HG03280 (cell line): Measurements from ENCODE around the gene SPATA9.
"Not testable (repeated sequence)": the region's sequence is repeated elsewhere in the genome, so short reads cannot be mapped to it uniquely, and the experiment has no call there.

Experiments used
- ATAC-seq: cut with Tn5 transposase; IDR thresholded peaks from one replicate; pipeline ENCODE4 v1.9.1; 2021; ENCODE audit warnings: mild to moderate bottlenecking, moderate library complexity; ENCODE audit not compliant: unreplicated experiment

The SPATA9 gene

DNA sequence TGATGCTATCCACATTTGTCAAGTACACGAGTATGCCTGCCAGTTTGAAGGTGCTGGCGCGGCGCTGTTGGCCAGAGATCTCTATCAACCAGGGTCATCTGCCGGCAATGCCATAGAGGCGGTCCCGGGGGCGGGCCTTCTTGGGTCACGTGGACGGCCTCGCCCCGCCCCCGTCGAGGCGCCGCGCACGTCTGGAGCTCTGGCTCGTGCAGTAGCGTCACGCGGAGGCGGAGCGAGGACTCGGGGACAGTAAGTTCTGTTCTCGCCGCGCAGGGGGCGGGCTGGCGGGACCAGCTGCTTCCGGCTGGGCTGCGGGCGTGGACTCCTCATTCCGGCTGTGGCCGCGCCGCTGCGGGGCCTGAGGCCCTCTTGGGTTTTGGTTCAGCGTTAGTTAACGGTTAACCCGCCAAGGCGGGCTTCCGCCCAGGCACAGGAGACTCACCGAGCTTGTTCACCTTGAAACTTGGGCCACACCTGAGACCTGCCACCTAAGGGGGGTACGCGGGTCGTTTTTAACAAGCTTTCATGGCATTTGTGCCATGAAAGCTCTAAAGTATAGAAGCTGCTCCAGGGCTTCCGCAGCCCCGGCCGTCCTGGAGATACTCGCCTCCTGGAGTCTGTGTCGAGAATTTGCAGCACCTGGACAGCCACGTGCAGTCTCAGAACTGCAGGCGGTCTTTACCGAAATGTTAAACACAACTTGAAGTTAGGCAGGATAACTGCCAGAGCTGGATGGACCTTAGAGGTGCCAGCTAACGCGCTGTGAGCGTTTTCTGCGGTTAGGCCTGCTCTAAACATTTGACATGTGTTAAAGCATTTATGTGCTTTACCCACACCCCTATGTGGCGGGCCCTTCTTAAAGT is 36.0 kb downstream of the SPATA9 start, which contains the start of gene RFESD:
Gene RFESD, plus strand, starts transcription at position 209 of the 863 bp plus-strand sequence. CDS start 5,495 bp downstream, outside the sequence.
- ATAC-seq, result peak; percentile 97

DNA sequence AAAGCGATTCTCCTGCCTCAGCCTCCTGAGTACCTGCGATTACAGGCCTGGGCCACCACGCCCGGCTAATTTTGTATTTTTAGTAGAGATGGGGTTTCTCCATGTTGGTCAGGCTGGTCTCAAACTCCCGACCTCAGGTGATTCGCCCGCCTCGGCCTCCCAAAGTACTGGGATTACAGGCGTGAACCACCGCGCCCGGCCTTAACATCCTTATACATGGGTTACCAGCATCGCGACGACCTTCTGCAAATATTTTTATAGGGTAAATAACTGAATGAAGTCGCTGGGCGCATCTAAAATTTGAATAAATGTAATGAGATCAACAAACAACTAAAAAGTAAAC is 36.6 kb downstream of the SPATA9 start:
- ATAC-seq, result not testable (repeated sequence)

DNA sequence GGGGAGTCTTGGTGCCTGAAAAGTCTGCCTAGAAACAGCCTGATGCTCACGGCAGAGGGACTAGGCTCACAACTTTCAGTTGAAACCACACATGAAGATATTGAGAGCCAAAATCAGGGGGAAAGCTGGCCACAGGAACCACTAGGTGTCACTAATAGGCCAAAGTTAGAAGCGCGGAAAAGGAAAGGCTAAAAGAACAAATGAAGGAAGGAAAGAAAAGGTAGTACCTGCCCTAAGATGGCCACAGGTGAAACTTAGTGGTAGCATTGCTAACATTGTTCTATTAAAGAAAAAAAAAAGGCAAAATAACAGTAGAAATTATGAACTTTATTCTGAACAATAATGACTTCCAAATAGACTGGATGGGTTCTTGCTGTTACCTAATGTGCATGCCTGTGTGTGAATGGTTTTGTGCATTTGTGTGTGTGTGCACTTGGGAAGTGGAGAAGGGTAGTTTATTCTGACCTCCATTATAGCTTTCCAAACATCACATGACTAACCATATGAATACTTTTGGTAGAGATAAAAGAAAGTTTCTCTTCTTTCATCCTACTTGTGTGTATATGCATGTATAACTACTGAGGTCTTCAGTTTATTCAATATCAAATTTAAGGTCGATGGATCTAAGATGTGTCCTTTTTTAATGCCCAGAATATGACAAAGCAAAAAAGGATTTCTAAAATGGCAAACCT is 38.3 kb downstream of the SPATA9 start:
- ATAC-seq, result peak; percentile 39

DNA sequence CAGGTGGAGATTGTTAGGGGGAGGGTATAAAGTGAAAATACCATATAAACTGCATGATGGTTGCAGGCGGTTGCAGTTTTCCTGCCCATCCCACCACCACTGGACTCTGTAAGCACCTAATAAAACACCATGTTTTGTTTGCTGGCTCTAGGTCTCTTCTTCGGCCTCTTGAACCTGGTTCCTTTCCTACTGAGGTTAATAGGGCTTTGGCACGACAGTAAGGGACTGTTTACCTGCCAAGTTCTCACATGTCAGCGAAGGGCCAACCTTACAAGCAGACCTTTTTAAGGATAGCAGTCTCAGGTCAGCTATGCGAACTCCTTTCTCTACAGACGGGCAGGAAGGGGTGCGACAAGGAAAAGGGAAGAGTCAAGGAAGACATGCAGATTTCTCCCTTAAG is 39.6 kb downstream of the SPATA9 start:
- no peak for ATAC-seq

DNA sequence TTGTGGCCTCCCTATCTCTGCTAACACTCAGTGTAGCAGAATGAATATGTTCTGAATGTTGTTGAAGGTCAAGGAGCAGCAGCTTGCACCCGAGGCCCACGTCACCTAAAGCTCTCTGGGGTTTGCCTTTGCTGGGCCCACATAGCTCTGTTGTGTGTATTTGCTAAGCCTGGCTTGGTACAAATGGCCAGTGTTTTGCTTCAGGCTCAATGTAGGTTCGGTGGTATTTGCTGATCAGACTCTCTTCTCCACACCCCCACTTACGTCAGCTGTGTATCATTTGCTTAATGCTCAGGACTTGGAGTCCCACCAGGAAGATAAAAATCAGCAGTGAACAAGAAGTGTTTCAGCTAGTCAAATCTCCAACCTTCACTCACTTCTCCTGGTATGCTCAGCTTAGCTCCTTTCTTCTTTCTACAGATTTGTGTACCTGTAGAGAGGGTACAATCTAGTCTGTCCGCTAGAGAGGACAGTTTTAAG is 41.0 kb downstream of the SPATA9 start:
- no peak for ATAC-seq

DNA sequence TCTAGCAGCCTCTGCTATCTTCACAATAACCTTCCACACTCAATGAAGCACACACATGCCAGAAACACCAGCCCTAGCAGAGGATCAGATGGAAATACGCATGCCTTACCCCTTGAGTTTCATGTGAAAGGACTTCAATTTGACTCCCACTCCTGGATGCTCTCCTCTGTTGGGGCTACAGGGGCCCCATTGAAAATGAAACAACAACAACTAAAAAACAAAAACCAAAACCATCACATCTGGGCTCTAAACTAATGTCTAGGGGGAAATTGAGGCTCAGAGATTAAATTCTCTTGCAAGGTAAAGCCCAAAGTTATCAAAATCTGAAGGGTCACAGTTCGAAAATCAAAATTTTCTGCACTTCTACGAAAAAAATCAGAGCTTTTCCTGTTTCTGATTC is 44.2 kb downstream of the SPATA9 start:
- peak; percentile 51 for ATAC-seq

DNA sequence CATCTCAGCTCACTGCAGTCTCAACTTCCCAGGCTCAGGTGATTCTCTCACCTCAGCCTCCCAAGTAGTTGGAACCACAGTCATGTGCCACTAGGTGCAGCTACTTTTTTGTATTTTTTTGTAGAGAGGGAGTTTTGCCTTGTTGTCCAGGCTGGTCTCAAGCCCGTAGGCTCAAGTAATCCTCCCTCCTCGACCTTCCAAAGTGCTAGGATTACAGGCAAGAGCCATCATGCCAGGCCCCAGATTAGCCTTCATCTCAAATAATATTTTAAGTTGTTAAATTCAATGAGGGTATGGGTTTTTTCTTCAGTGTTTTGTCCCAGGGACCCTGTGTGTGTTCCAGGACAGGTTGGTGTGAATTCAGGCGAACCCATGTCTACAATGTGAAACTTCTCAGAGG is 48.7 kb downstream of the SPATA9 start:
- ATAC-seq, result no peak

DNA sequence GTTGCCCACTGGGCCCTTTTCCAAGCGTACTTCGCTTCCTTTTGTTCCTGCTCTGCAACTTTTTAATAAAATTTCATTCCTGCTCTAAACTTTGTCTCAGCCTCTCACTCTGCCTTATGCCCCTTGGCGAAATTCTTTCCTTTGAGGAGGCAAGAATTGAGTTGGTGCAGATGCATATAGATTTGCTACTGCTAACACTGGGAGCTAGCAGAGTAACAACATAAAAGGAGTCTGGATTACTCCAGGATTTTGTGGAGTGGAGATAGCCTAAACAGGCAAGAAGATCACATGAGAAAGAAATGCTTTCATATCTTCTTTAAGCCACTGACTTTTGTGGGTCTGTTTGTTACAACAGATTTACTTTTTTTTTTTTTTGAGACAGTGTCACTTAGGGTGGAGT is 49.1 kb downstream of the SPATA9 start:
- ATAC-seq, result no peak

DNA sequence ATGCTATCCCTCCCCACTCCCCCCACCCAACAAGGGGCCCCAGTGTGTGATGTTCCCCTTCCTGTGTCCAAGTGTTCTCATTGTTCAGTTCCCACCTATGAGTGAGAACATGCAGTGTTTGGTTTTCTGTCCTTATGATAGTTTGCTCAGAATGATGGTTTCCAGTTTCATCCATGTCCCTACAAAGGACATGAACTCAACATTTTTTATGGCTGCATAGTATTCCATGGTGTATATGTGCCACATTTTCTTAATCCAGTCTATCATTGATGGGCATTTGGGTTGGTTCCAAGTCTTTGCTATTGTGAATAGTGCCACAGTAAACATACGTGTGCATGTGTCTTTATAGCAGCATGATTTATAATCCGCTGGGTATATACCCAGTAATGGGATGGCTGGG is 49.8 kb downstream of the SPATA9 start:
- ATAC-seq, result not testable (repeated sequence)

DNA sequence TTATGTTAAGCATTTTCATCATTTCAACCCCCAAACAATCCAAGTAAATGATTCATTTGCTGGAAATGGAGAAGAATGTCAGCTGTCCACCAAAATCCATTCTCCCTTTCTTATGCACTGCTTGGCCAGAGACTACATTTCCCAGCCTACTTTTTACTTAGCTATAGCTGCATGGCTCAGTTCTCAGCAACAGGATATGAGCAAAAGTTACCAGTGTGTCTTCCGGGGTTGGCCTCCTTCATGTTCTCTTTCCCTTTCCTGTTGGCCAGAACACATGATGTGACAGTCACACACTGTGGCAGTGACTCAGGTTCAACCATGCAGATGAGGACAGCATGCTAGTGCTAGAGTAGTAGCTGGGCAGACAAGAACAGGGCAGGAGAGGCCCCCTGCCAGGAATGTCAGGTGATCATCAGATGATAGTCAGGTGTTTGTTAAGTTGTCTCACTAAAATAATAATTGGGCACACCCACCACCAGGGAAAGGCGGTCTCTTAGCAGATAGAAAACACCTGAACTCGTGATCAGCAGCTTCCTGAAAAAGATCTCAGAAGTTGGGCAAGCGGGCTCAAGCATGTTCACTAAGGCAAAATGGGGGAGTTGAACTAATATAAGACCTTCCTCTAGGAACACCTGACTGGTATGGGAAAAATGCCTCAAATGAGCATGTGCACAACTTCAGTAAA is 50.7 kb downstream of the SPATA9 start:
- ATAC-seq, result peak; percentile 93

DNA sequence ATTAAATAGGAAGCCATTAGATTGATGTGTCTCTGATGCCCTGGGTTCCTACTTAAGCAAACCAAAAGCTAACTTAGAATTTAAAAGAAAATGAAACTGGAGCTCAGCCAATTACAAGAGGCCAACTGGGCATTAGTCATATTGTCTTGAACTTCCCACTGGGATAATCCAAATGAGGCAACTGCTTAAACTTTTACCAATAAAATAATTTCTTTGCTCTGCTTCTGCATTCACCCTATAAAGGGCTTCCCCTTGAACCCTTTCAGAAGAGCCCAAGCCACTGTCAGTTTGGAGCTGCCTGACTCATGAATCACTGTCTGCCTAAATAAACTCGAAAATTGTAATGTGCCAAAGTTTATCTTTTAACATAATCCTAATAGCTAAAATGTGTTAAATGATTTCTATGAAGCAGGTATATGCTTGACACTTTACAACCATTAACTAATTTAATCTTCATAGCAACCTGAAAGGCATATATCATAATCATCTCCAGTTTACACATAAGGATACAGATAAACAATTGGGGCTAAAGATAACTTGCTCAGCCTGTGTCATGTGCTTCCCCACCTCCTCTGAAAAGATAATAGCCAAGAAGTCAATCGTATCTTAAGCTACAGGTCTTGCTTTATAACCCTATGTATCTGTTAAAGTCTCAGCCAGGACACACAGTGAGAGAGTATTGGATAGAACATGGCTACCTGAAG is 51.4 kb downstream of the SPATA9 start:
- peak; percentile 27 for ATAC-seq

DNA sequence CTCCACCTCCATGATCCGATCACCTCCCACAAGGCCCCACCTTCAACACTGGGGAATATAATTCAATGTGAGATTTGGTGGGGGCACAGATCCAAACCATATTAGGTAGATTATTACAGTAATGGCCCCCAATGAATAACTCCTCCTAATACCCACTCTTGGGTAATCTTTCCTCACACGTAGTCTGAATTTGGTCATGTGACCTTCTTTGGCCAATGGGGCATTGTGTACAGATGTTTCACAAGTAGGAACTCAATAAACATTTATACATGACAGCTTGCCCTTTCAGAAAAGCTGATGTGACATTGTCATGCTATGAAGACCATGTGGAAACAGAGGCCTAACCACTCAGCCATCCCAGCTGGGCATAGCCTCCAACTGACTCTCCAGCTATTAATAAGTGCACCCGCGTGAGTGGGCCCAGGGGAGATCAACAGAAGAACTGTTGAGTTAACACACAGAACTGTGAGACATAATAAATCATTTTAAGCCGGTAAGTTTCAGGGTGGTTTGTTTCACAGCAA is 52.3 kb downstream of the SPATA9 start:
- no peak for ATAC-seq

DNA sequence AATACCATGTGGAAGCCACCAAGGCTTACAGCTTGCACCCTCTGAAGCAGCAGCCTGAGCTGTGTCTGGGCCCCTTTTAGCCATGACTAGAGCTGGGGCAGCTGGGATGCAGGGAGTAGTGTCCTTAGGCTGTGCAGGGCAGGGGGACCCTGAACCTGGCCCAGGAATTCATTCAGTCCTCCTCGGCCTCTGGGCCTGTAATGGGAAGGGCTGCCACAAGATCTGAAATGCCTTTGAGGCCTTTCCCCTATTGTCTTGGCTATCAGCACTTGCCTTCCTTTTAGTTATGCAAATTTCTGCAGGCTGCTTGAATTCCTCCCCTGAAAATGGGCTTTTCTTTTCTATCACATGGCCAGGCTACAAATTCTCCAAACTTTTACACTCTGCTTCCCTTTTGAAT is 53.9 kb downstream of the SPATA9 start:
- ATAC-seq, result no peak

DNA sequence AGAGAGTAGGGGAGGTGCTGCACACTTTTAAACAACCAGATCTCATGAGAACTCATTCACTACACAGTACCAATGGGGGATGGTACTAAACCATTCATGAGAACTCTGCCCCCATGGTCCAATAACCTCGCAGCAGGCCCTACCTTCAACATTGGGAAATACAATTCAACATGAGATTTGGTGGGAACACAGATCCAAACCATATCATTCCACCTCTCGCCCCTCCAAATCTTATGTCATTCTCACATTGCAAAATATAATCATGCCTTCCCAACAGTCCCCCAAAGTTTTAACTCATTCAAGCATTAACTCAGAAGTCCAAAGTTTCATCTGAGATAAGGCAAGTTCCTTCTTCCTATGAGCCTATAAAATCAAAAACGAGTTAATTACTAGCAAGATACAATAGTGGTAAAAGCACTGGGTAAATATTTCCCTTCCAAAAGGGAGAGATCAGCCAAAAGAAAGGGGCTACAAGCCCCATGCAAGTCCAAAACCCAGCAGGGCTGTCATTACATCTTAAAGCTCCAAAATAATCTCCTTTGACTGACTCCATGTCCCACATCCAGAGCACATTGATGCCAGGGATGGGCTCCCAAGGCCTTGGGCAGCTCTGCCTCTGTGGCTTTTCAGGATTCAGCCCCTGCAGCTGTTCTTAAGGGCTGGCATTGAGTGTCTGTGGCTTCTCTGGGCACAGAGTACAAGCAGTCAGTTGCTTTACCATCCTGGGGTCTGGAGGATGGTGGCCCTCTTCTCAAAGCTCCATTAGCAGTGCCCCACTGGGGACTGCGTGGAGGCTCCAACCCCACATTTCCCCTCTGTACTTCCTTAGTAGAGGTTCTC is 54.6 kb downstream of the SPATA9 start:
- no peak for ATAC-seq

DNA sequence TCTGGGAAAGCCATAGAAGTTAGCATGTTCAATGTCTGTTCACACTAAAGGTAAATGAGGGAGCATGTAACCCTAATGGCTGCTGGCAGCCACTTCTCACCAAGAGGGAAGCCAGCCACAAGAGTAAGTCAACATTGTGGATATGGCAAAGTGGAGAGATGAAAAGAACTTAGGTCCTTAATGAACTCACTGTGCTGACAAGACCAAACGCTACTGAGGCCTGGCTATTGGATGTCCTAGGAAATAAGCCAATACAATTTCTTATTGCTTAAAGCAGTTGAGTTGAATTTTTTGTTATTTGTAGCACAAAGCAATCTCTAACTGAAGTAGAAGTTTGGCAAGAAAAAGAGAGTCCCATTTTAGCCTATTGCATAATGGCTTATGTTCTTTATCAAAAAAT is 56.1 kb downstream of the SPATA9 start:
- no peak for ATAC-seq

DNA sequence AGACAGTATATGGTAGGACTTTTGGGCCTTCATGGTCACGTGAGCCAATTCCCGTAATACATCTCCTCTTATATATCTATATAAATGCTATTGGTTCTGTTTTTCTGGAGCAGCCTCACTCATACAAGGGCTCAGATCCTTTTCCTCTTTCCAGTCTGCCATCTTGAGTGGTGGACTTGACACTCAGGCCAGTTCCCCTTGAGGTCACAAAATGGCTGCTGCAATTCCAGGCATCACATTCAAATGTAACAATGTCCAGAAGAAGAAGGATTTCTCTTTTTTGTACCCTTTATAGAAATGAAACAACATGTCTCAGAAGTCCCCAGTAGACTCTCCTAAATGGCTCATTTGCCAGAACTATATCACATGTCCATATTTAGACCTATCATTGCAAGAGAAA is 58.4 kb downstream of the SPATA9 start:
- no peak for ATAC-seq

DNA sequence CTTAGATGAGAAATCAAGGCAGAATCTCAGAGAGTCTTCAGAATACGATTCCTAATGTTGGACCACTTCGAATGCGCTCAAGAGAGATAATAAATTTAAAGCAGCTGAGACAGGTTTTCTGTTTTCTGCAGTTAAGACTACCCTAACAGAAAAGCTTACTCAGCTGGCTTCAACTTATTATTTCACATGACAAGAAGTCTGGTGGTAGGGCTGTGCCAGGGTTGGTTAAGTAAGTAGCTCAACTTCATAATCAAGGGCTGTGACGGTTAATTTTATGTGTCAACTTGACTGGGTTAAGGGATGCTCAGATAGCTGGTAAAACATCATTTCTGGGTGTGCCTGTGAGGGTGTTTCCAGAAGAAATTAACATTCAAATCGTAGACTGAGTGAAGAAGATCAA is 59.1 kb downstream of the SPATA9 start:
- no peak for ATAC-seq

DNA sequence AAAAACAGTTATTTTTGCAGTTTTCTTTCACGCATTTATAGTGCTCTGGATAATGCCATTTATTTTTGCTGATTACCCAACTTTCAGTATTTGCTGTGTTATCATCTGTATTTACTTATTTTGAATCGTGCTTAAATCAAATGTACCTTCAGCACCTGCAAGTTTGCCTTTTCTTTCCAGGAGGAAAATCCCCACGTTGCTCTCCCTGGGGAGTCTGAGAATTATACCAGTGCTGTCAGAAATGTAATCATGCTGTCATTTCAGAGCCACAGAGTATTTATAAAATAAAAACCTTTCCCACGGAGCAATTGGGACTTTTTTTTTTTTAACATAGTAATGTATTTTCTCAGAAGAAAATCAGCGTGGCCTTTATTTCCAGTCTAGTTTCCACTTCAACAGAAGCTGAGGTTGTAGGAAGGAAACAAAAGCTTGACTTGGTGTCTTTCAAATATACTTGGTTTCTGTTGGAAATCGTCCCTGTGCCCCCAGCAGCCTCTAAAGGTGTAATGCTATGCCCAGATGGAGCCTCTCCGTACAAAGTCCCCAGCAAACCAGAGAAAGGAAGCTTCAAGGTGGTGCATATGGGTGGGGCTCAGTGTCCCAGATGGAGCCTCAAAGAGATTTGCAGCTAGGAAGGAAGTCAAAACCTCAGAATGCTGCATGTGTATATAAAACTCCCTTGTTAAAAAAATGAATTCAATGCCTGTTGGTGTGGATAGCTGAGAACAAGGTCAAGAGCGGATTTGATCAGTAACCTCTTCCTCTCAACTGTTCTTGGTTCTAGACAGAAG is 60.8 kb downstream of the SPATA9 start:
- ATAC-seq, result no peak
